HG03280 (cell line): ENCODE results near the gene HUNK.
"Not testable (repeated sequence)": the region's sequence is repeated elsewhere in the genome, so short reads cannot be mapped to it uniquely, and the experiment has no call there.

Source experiments
- ATAC-seq: cut with Tn5 transposase; IDR thresholded peaks from one replicate; pipeline ENCODE4 v1.9.1; 2021; ENCODE audit warnings: mild to moderate bottlenecking, moderate library complexity; ENCODE audit not compliant: unreplicated experiment

HUNK gene

GRCh38 chr21:32038751-32039150, 165.9 kb downstream of the HUNK start:
- ATAC-seq = not testable (repeated sequence)

DNA sequence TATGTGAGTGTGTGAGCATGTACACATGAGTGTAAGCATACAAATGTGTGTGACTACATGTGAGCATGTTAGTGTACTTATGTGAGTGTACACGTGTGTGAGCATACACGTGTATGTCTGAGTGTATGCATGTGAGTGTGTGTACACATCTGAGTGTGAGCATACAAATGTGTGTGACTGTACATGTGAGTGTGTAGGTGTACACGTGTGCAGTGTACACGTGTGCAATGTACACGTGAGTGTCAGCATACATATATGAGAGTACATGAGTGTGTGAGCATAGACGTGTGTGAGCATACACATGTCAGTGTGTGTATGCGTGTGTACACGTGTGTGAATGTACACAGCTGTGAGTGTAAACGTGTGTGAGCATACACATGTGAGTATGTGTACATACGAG, 170.6 kb downstream of the HUNK start:
- no peak for ATAC-seq

GRCh38 chr21:32044205-32045180, 171.7 kb downstream of the HUNK start:
- no peak for ATAC-seq

- no peak for ATAC-seq
Measured at GRCh38 chr21:32046191-32046590, 173.4 kb downstream of the HUNK start.

DNA sequence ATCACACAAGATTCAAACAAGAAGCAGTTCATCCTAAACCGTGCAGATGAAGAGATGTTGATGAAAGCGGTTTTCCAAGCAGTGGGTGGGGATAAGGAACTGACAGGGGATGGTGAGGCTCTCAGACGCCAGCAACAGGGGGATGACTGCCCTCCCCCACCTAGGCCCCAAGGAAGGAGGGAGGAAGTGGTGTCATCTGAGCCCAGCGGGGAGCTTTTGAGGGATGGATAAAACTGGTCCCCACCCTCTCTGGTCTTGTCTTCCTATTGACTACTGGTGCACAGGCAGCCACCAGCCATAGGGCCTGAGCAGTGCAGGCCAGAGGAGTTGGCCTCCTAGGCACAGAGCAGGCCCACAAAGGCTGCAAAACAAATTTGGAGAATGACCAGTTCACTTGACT, 175.5 kb downstream of the HUNK start:
- ATAC-seq = no peak
